KMS-11 (cell line): Measurements from ENCODE around the gene NCKAP5.

ENCODE experiments used
- H2AFZ ChIP-seq: fragments of 200-600 bp; sonication (generic); 2 replicates; pipeline ENCODE4 v1.6.1; 2016; ENCODE audit warnings: antibody characterized with exemption, mixed run types, low read depth
- H3K27ac ChIP-seq: fragments of 200-600 bp; sonication (generic); 2 replicates; pipeline ENCODE4 v1.6.1; 2016; ENCODE audit warnings: mild to moderate bottlenecking, mixed run types
- H3K27me3 ChIP-seq: fragments of 200-600 bp; sonication (generic); 2 replicates; pipeline ENCODE4 v1.6.1; 2017; ENCODE audit warnings: mild to moderate bottlenecking, low read depth, mixed run types, moderate library complexity; ENCODE audit not compliant: insufficient read depth
- H3K36me3 ChIP-seq: fragments of 200-600 bp; sonication (generic); 2 replicates; pipeline ENCODE4 v1.6.1; 2017; ENCODE audit warnings: mild to moderate bottlenecking, mixed run types; ENCODE audit not compliant: insufficient read depth
- H3K4me1 ChIP-seq: fragments of 200-600 bp; sonication (generic); 2 replicates; pipeline ENCODE4 v1.6.1; 2016; ENCODE audit warnings: mild to moderate bottlenecking, low read depth, mixed run types; ENCODE audit not compliant: poor library complexity, severe bottlenecking
- H3K4me2 ChIP-seq: fragments of 200-600 bp; sonication (generic); 2 replicates; pipeline ENCODE4 v1.7.0; 2016; ENCODE audit warnings: mild to moderate bottlenecking, mixed run types
- H3K4me3 ChIP-seq: fragments of 200-600 bp; sonication (generic); IDR thresholded peaks from 2 replicates; pipeline ENCODE4 v1.6.1; 2017; ENCODE audit warnings: low read depth, low read length, mixed read lengths; ENCODE audit not compliant: insufficient read depth
- H3K79me2 ChIP-seq: fragments of 200-600 bp; sonication (generic); 2 replicates; pipeline ENCODE4 v1.6.1; 2016; ENCODE audit warnings: low read depth, mixed run types; ENCODE audit not compliant: insufficient read depth
- H3K9ac ChIP-seq: fragments of 200-600 bp; sonication (generic); 2 replicates; pipeline ENCODE4 v1.6.1; 2016; ENCODE audit warnings: mild to moderate bottlenecking, mixed run types
- H4K20me1 ChIP-seq: fragments of 200-600 bp; sonication (generic); 2 replicates; pipeline ENCODE4 v1.6.1; 2016; ENCODE audit warnings: mild to moderate bottlenecking, mixed run types; ENCODE audit not compliant: insufficient read depth
- TF ChIP-seq, protein P1 (sequence below): fragments of 200-600 bp; sonication (generic); conservative IDR thresholded peaks from 2 replicates; pipeline ENCODE4 v1.6.1; 2017; ENCODE audit warnings: low read depth, mild to moderate bottlenecking, antibody characterized with exemption, low read length, moderate library complexity, mixed read lengths

Gene NCKAP5

DNA sequence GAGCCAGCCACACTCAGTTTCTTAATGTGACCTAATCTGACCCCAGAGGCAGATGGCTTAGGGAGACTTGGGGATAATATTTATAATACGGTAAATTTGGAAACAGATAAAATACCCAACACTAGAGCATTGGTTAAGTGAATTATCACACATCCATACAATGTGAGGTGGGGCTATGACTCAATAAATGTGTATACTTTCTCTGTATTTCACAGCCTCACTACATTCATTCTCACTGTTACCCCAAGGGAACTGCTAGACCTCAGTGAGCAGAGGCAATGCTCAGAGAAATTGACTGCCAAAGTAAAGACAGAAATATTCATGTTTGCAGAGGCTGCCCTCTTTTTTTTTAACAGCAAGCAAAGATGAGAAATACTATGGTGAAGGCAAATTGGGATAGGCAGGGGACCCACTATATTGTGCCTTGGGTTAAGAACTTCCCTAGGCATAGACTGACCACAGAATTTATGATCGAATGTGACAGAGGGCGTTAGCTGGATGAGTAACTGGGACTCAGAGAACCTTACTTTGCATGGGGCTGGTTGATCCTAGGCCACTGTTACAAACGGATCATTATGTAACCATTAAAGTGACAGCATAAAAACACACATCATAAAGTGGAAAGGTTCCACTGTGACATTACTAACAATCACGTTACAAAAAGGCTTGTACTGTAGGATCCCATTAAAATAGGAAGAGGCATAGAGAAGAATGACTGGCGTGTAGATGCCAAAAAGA is 652.3 kb downstream of the NCKAP5 start:
- Histone ChIP-seq H4K20me1 (no peaks in the 10 kb centered on the region), H3K36me3 (no peaks in the 10 kb centered on the region), H3K9ac (no peak overlapping the region), H3K27me3 (no peaks in the 10 kb centered on the region), H3K4me3 (no peak overlapping the region), H3K79me2 (no peaks in the 10 kb centered on the region), H2AFZ (no peak overlapping the region), H3K4me2 (no peak overlapping the region), H3K4me1 (no peaks in the 10 kb centered on the region), H3K27ac (no peak overlapping the region)
- TF ChIP-seq, protein P1, sequence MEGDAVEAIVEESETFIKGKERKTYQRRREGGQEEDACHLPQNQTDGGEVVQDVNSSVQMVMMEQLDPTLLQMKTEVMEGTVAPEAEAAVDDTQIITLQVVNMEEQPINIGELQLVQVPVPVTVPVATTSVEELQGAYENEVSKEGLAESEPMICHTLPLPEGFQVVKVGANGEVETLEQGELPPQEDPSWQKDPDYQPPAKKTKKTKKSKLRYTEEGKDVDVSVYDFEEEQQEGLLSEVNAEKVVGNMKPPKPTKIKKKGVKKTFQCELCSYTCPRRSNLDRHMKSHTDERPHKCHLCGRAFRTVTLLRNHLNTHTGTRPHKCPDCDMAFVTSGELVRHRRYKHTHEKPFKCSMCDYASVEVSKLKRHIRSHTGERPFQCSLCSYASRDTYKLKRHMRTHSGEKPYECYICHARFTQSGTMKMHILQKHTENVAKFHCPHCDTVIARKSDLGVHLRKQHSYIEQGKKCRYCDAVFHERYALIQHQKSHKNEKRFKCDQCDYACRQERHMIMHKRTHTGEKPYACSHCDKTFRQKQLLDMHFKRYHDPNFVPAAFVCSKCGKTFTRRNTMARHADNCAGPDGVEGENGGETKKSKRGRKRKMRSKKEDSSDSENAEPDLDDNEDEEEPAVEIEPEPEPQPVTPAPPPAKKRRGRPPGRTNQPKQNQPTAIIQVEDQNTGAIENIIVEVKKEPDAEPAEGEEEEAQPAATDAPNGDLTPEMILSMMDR: no peak

- no peak overlapping the region for H3K4me3 ChIP-seq
- H2AFZ ChIP-seq: no peak overlapping the region
- no peaks in the 10 kb centered on the region for H3K27me3 ChIP-seq
- H3K4me1 ChIP-seq: no peaks in the 10 kb centered on the region
- H4K20me1 ChIP-seq: no peaks in the 10 kb centered on the region
- no peak overlapping the region for H3K4me2 ChIP-seq
- no peaks in the 10 kb centered on the region for H3K36me3 ChIP-seq
- H3K27ac ChIP-seq: no peak overlapping the region
- TF ChIP-seq, protein P1: no peak
- H3K9ac ChIP-seq: no peak overlapping the region
- H3K79me2 ChIP-seq: no peaks in the 10 kb centered on the region
These were observed 656.2 kb downstream of the NCKAP5 start for GRCh38 chr2:132911726-132912724.

DNA sequence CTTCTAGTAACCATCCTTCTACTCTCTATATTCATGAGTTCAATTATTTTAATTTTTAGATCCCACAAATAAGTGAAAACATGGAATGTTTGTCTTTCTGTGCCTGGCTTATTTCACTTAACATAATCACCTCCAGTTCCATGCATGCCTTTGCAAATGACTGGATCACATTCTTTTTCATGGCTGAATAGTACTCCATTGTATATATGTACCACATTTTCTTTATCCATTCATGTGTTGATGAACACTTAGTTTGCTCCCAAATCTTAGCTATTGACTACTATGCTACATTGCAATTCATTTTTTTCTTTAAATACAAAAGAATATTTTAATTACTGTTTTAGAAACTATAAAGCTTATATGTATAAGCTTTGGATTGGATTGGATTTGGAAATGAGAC is 657.8 kb downstream of the NCKAP5 start:
- H2AFZ ChIP-seq: no peak overlapping the region
- no peak overlapping the region for H3K4me3 ChIP-seq
- no peaks in the 10 kb centered on the region for H3K36me3 ChIP-seq
- no peaks in the 10 kb centered on the region for H3K27me3 ChIP-seq
- no peak overlapping the region for H3K4me2 ChIP-seq
- no peaks in the 10 kb centered on the region for H3K4me1 ChIP-seq
- no peak overlapping the region for H3K9ac ChIP-seq
- TF ChIP-seq, protein P1: no peak
- H4K20me1 ChIP-seq: no peaks in the 10 kb centered on the region
- no peak overlapping the region for H3K27ac ChIP-seq
- H3K79me2 ChIP-seq: no peaks in the 10 kb centered on the region

- Histone ChIP-seq H3K79me2 (no peaks in the 10 kb centered on the region), H2AFZ (no peak overlapping the region), H3K27me3 (no peaks in the 10 kb centered on the region), H3K4me2 (no peak overlapping the region), H3K4me1 (no peaks in the 10 kb centered on the region), H3K9ac (no peak overlapping the region), H3K4me3 (no peak overlapping the region), H3K36me3 (no peaks in the 10 kb centered on the region), H4K20me1 (no peaks in the 10 kb centered on the region), H3K27ac (no peak overlapping the region)
- TF ChIP-seq, protein P1: no peak
These were observed 658.8 kb downstream of the NCKAP5 start for GRCh38 chr2:132909427-132909826.
